ENCODE measurements around the gene CDH8.

GRCh38 chr16:61945511-61945910, 90.7 kb downstream of the CDH8 start:
- TF ChIP-seq POLR2A (IDR thresholded peaks at IDR 0.05) (no peak), CTCF (IDR thresholded peaks at IDR 0.05) (no peak)
